HPDE6-E6E7 (cell line): ENCODE results near the gene TBC1D5.
"Not testable (repeated sequence)": the region's sequence is repeated elsewhere in the genome, so short reads cannot be mapped to it uniquely, and the experiment has no call there.

ENCODE experiments used
- DNase-seq: peaks from one replicate; pipeline ENCODE4 v3.0.0; 2011; ENCODE audit warnings: missing footprints; ENCODE audit errors: extremely low spot score

The TBC1D5 gene

DNA sequence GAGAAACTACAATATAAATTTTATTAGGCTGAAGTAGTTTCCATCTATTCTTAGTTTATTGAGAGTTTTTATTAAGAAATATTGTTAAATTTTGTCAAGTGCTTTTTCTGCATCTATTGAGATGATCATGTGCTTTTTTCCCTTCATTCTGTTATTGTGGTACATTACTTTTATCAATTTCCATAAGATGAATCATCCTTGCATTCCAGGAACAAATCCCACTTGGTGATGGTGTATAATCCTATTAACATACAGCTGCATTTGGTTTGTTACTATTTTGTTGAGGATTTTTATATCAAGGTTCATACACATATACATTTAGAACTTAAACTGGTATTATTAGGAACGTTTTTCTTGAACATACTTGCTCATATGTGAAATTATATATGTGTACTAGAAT, 199.8 kb downstream of the TBC1D5 start:
- DNase-seq, result no peak

DNA sequence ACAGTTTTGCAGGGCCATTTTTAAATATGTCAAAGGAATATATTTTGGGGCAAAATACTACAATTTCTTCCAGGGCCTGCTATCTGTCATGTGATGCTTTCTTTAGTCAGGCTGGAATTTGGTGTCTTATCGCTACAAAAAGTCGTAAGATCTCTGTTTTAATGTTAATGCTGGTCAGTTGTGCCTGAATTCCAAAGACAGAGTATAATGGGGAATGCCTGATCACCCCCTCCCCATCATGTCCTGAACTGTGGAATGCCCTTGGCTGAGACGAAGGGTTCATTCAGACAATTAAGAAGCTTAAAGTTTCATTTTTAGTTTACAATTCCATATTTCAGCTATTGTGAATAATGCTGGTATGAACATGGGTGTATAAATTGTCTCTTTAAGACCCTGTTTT, 203.0 kb downstream of the TBC1D5 start:
- no peak for DNase-seq

DNA sequence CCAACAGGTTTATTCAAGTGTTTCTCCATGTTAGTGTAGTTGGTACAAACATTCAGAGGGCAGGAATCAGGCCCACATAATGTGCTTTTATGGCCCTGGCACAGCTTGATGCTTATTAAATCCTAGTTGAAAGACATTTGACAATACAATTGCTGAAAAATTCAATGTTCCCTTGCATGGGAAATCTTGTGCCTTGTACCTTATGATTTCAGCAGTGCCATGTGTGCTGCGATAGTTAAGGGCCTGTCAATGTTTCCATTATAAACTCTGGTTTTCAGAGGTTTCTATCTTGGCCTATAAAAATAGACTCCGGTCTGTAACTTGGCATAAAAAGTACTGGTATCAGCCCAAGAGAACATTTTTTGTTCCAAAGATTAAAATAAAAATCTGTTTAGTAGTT, 207.2 kb downstream of the TBC1D5 start:
- no peak for DNase-seq

DNA sequence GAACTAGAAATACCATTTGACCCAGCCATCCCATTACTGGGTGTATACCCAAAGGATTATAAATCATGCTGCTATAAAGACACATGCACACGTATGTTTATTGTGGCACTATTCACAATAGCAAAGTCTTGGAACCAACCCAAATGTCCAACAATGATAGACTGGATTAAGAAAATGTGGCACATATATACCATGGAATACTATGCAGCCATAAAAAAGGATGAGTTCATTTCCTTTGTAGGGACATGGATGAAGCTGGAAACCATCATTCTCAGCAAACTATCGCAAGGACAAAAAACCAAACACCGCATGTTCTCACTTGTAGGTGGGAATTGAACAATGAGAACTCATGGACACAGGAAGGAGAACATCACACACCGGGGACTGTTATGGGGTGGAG, 210.0 kb downstream of the TBC1D5 start:
- DNase-seq, result not testable (repeated sequence)

DNA sequence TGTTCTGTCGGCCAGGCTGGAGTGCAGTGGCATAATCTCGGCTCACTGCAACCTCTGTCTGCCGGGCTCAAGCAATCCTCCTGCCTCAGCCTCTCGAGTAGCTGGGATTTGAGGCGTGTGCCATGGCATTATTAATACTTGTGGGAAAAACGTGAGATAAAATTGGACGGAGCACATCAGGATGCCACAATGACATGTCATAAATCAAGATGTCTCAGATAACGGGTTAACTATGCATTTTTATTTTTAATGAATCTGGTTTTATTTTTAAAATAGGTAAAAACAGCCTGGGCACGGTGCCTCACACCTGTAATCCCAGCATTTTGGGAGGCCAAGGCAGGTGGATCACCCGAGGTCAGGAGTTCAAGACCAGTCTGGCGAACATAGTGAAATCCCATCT, 212.8 kb downstream of the TBC1D5 start:
- no peak for DNase-seq

DNA sequence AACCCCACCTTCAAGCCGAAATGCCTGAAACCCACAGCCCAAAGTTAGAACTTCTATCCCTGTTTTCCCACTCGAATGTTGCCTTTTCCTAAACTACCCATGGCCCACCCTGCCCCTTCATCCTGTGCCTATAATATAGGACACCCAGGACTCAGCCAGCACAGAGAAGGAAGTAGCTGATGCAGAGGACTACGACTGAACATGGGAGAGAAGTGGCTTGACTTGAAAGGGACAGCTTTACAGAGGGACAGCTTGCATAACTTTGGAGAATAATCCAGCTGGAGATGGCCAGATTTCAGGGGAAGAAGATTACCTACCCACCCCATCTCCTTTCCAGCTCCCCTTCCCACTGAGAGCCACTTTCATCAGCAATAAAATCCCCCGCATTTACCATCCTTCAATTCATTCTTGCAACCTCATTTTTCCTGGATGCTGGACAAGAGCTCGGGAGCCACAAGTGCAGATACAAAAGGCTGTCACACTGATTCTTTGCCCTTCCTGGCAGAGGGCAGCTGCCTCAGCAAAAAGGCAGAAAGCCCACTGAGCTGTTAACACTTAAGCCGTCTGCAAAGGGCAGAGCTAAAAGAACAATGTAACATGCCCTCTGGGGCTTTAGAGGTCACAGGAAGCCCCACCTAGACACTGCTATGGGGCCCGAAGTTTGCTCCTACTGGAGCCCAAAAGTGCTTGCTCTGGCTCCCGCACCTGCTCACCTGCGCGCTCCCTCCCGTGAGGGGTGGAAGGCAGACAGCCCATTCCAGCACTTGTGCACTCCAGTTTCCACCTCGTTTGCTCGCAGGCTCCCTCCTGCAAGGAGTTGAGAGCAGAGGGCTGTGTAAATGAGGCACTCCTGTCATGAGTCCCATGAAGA, 224.0 kb downstream of the TBC1D5 start:
- no peak for DNase-seq

DNA sequence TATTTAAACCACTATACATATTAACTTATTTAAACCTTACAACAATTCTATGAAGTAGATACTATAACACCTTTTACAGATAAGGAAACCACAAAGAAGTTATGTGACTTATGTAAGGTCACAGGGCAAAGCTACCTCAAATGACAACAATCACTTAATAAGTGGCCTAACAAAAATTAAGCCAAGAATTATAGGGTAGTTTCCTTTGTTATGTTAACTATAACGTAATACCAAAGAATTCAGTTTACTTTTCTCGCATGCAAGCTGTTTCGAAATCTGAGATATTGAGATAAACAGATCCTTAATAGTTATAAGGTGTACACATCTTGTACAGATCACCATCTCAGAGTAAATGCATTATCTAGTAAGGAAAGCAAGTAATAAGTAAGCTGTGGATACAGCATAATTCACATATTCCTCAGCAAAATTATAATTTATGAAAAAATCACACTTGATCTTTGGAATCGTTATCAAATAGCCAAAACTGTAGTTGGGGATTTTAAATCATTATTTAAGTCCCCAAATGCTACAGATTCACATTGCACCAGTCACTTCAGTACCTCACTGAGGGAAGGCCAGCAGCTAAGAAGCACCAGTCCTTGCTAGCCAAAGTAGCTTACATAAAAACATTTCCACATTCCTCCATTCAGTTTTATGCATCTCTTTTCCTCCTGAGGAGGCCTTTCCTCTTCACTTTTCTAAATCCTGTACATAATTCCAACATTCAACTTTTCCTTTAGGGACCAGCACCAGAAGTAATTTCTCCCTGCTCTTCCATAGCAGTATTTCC, 226.8 kb downstream of the TBC1D5 start:
- DNase-seq, result no peak

DNA sequence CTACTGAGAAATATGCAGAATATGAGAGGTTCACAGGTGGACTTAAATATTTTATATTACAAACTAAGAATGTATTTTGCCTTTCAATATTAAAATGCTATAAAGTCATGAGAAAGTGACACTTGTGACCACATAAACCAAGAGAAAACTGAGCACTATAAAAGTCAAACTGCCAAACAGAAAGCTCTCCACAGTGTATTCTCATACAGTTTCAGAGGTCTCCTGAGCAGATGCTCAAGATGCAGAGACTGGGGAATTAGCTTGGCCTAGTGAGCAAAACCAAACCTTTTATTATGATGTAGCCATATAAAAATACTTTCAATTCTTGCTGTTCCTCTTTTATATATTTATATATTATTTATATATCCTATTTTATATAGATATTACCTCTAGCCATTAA, 227.8 kb downstream of the TBC1D5 start:
- no peak for DNase-seq

DNA sequence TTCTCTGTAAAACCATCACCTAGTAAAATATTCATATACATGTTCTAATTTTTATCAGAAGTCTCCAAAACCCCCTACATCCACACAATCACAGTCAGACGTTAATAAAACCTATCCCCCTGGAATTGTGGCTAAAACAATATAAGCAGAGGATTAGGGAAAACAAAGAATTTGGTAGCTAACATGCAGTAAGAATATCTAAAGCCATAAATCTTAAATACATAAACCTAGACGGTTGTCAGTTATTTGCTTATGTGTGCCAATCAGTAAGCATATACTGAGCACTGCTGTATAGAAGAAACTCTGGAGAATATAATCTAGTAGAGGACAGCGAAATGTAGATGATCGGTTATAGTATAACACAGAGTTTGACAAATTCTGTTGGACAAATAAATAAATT, 232.2 kb downstream of the TBC1D5 start:
- no peak for DNase-seq

DNA sequence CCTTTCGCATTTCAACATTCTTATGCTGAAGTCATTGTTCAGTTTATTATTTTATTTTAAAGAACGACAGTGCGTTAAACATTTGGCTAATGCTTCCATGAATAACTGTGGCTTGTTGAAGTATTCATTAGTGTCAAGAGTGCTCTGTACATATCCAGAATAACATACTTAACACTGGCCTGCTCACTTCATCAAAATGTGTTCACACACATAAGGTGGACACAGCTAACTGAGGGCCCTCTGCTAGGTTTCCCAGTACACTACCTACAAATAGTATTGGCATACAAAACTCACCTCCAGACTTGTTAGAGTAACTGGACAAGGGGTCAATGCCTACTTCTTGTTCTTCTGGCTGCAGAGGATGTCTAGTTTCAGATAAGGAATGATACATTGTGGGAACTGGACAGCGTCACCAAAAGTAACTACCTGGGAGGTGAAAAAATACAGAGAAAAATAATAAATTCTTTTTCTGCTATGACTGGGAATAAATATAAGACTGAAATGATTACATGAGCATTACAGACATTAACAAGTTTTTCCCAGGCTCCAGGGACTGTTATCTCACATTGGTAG, 234.2 kb downstream of the TBC1D5 start:
- no peak for DNase-seq

DNA sequence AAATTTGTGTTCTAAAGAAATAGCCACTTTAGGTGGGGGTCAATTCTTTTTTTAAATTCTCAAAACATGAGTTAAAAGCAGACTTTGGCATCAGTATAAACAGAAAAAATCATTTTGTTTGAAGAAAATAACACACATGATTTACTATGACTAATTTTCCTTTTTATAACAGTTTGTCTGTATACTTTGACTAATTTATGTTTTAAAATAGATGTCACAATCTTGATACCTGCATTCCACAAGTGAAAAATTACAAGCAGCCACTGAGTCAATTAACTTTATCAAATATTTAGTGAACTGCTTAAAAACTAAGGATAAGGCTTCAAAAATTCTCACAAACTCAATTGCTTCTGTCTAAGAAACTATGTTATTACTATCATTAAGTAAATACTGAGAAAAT, 235.0 kb downstream of the TBC1D5 start:
- DNase-seq, result no peak

DNA sequence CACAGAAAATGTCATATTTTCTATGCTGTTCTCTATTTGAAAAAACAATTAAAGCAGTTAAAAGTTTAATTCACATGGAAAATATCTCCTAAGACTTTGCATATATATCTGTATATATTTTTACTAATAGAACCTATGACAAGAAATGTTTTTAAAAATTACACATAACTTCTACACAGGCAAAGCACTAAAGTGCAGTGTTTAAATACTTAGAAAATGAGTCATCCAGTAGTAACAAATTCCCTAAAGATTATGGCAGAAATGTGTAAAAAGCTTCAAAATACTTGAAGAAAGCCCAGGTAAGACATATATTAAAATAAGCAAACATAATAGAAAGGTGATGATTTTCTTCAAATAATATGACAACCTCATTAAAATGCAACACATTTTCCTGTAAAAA, 236.6 kb downstream of the TBC1D5 start:
- no peak for DNase-seq

DNA sequence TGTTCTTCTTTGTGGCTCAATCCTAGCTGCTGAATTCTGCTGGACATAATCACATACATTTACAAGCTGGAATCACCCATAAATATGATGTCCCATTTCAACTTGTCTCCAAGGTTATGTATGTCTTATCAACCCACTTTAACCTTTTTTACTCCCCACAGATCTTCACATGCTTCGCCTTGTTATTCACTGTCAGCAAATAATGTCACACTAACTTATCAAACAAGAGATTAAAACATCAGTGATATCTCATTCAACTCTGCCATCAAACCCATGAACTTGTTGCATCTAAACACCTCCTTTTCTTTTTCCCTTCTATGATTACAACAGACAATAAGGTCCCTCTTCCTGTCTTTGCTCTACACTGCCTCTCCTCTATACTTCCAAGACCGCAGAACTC, 240.7 kb downstream of the TBC1D5 start:
- no peak for DNase-seq

DNA sequence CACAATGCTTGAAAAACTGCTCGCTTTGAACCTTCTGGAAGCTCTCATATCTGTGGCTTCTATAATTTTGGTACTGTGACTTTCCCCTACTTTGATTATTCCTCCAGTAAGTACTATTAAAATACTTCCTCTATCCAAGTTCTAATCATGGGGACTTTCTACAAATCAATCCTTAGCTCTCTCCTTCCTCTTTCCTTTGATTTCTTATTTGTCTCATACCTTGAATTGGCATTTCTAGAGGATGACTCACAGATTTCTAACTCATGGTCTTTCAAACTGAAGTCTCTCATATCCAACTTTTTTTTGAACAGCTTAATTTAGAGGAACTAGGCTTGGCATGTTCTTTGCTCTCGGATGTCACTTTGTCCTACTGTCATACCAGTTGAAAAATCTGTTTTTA, 241.8 kb downstream of the TBC1D5 start:
- no peak for DNase-seq

DNA sequence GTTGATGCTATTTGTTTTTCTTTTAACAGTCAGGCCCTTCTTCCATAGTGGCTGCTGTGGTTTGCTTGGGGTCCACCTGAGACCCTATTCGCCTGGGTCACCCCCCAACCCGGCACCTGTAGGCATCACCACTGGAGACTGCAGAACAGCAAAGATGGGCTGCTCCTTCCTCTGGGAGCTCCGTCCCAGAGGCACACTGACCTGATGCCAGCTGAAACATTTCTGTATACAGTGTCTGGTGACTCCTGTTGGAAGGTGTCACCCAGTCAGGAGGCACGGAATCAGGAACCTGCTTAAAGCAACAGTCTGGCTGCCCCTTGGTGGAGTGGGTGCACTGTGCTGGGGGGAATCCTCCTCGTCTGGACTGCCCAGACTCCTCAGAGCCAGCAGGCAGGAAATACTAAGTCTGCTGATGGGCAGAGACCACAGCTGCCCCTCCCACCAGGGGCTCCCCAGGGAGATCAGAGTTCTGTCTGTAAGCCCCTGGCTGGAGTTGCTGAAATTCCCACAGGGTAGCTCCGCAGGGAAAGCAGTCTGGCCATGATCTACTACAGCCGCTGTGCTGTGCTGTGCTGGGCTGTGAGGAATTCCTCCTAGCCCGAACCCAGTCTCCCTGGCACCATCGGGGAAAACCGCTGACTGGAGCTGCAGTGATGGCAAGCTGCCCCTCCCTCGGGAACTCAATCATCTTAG, 248.2 kb downstream of the TBC1D5 start:
- no peak for DNase-seq

DNA sequence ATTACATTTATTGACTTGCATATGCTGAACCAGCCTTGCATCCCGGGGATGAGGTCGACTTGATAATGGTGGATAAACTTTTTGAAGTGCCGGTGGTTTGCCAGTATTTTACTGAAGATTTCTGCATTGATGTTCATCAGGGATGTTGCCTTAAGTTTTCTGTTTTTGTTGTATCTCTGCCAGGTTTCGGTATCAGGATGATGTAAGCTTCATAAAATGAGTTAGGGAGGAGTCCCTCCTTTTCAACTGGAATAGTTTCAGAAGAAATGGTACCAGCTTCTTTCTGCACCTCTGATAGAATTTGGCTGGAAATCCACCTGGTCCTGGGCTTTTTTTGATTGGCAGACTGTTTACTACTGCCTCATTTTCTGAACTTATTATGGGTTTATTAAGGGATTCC, 250.8 kb downstream of the TBC1D5 start:
- DNase-seq, result no peak

DNA sequence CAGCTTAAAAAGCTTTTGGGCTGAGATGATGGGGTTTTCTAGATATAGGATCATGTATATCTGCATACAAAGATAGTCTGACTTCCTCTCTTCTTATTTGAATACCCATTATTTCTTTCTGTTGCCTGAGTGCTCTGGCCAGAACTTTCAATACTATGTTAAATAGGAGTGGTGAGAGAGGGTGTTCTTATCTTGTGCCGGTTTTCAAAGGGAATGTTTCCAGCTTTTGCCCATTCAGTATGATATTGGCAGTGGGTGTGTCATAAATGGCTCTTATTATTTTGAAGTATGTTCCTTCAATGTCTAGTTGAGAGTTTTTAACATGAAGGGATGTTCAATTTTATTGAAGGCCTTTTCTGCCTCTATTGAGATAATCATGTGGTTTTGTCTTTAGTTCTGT, 251.2 kb downstream of the TBC1D5 start:
- DNase-seq, result not testable (repeated sequence)

DNA sequence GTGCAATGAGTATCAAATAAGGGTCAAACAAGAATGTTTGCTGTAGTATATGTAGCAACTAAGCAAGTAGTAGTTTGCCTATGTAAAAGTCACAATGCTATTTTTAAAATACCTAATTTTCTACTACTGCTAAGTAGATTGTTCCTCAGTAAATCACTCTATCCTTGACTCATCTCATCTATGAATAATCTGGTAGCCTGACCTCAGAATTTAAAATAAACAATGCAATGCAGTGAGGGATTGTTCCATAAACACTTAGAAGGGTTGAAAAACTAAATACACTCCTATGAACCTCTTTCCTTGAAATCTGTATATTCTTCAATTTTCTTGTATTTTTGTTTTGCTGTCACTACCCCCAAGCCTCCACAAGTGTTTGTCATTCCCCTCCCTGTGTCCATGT, 253.3 kb downstream of the TBC1D5 start:
- no peak for DNase-seq

DNA sequence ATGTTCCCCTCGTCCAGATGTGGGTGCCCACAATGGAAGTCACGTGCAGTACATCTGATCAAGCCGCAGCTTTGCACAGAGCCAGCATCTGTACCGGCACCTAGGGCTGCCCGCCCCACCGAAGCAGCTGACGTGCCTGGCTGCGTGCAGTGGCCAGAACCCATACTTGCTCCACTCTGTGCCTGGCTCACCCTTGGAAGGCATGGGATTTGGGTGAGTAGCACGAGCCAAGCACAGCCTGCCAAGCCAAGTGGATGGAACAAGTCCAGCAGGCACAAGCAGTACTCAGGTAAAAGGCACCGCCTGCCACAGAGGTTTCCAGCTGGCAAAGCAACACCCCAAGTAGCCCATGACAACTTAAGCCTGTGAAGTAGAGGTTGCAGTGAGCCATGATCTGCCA, 261.3 kb downstream of the TBC1D5 start:
- DNase-seq, result no peak

DNA sequence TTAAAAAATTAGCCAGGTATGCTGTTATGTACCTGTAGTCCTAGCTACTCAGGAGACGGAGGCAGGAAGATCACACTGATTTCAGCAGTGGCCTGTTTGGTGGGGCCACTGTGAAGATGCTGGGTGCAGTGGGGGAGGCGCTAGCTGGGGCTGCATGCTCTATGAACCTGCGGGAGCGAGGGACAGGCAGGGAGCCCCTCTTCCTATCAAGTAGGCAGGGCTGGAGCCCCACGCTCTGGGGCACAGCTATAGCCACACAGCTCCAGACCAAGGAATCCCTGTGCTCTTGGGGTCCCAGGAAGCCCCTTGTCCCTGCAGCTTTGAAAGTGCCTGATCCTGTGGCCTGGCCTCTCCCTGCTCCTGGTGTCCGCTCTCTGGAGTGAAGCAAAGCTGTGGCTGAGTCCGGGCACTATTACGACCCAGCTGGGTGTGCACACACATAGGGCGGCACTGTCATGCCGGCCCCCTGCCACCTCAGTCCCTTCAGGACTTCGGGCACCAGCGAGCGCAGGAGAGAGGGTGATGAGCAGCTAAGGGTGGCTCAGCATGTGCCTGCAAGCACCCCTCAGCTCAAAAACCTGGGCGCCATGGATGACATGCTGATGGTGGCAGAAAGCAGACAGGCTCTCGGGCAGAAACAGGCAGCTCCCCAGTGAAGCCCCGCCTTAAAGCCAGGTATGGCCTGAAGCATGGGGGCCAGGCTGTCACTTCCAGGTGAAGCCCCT, 262.6 kb downstream of the TBC1D5 start:
- DNase-seq, result no peak

DNA sequence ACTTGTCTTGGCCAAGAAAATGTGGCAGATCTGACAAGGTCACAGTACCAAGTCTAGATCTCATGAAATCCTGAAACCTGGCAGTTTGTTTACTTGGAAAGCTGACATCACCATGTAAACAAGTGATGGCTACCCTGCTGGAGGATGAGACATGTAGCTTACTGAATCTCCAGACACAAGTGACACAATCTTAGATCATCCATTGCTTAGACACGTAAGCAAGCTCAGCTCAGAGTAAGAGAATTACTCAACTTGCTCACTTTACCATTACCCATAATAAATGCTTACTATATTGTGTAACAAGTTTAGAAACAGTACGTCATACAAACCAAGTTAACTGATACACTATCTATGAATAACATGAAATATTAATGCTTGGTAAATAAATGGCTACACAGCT, 263.8 kb downstream of the TBC1D5 start:
- DNase-seq, result no peak

DNA sequence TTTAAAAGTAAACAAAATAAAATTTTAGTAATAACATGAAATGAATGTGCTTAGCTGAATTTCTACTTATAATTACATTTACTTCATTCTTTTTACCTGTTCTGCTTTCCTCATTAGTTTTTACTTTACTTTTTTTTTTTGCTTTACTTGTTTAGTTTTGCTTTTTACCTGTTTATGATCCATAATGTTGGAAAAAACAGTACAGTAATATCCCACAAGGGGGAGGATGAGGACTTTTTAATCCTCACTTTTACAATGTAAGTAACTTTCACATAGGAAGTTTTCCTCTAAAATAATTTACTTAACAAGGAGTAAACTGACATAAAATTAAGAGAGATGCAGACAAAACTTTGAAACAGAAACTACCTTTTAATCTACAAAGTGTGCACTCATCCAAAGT, 268.7 kb downstream of the TBC1D5 start:
- no peak for DNase-seq
